ENCODE results near the gene ZNF784.
A peak's percentile ranks its signal among the peaks of the same experiment; 100 is the strongest.

Gene ZNF784

DNA sequence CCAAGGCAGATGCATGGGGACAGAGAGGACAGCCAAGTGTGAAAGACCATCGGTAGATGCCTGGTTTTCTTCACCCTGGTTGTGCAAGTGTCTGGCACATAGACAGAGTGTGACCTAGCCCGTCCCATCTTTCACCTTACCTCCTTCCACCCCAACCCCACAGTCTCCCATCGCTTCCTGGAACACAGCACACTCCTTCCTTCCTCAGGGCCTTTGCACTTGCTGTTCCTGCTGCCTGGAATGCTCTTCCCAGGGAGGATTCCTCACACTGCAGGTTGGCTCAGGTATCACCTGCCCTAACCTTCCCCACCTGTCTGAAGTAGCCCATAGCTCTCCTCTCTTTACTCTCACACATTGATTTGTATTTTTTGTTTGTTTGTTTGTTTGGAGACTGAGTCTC, 28.1 kb downstream of the ZNF784 start:
- H2BK5ac ChIP-seq (ENCODE audit: low read length) = no peak overlapping the region

DNA sequence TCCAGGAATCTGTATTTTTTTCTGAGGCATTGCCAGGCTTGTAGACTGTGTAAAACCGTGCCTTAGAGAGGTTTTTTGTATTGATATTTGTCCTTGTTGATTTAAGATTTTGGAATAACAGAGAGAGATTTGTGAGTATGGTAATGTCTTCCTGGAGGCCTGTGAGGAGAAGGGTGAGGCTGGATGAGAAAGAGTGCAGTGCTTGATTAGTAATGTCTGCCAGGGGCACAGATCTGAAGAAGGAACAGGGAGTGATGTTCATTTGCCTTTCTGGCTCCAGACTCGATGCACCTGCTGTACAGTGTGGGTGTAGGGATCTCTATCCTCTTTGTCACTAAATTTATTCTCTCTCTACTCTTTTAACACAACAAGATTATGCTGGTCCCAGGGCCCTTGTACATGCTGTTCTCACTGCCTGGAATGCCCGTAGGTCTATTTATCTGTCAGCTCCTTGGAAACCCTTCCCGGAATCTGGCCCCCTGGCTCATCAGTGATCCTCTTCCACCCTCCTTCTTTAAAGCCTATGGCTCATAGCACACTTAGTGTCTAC, 29.3 kb downstream of the ZNF784 start:
- H3K27ac ChIP-seq (ENCODE audit: low read depth, low read length) = no peak overlapping the region
- no peak overlapping the region for H3K9ac ChIP-seq (ENCODE audit: low read length)
- no peak overlapping the region for H4K8ac ChIP-seq (ENCODE audit: low read depth, low read length)
- H3K18ac ChIP-seq (ENCODE audit: low read length) = no peak overlapping the region
- H3K79me2 ChIP-seq (ENCODE audit: control insufficient read depth, insufficient read depth, low read length) = no peaks in the 10 kb centered on the region
- peaks cover 2% of the 10 kb centered on the region for H3K36me3 ChIP-seq (ENCODE audit: control insufficient read depth, insufficient read depth, low read length)
- no peak overlapping the region for H2BK15ac ChIP-seq (replicated peaks; ENCODE audit: low read depth)
- H3K4ac ChIP-seq (ENCODE audit: low read depth, low read length) = no peak overlapping the region
- no peak overlapping the region for H3K4me2 ChIP-seq (ENCODE audit: low read length)
- H2BK5ac ChIP-seq (ENCODE audit: low read length) = no peak overlapping the region
- no peak for DNase-seq
- H3K4me1 ChIP-seq (ENCODE audit: control insufficient read depth, low read depth, low read length) = no peaks in the 10 kb centered on the region
- H3K4me3 ChIP-seq (ENCODE audit: low read length) = no peak overlapping the region
- H3K79me1 ChIP-seq (ENCODE audit: low read length) = no peaks in the 10 kb centered on the region
- H2AK5ac ChIP-seq (ENCODE audit: low read length) = no peak overlapping the region
- no CpG with 5 or more reads among the region's 4 CpGs for WGBS (ENCODE audit: extremely low coverage, insufficient coverage, low lambda C conversion rate)
- H3K56ac ChIP-seq (ENCODE audit: low read length) = no peak overlapping the region
- H2BK120ac ChIP-seq (ENCODE audit: low read depth, low read length) = no peak overlapping the region
- no peaks in the 10 kb centered on the region for H3K27me3 ChIP-seq (ENCODE audit: insufficient read depth, low read length, poor library complexity)
- no peak overlapping the region for H3K23ac ChIP-seq (ENCODE audit: low read length)
- no peak overlapping the region for H4K5ac ChIP-seq (ENCODE audit: low read length)

More for the DNA sequence above, 28.1 kb downstream of the ZNF784 start:
- no CpG with 5 or more reads among the region's 3 CpGs for WGBS (ENCODE audit: extremely low coverage, insufficient coverage, low lambda C conversion rate)
- peaks cover 2% of the 10 kb centered on the region for H3K36me3 ChIP-seq (ENCODE audit: control insufficient read depth, insufficient read depth, low read length)
- no peaks in the 10 kb centered on the region for H3K79me1 ChIP-seq (ENCODE audit: low read length)
- no peaks in the 10 kb centered on the region for H3K79me2 ChIP-seq (ENCODE audit: control insufficient read depth, insufficient read depth, low read length)
- H2BK15ac ChIP-seq (replicated peaks; ENCODE audit: low read depth) = no peak overlapping the region
- H2BK120ac ChIP-seq (ENCODE audit: low read depth, low read length) = no peak overlapping the region
- no peak overlapping the region for H3K18ac ChIP-seq (ENCODE audit: low read length)
- H3K27me3 ChIP-seq (ENCODE audit: insufficient read depth, low read length, poor library complexity) = no peaks in the 10 kb centered on the region
- H3K23ac ChIP-seq (ENCODE audit: low read length) = no peak overlapping the region
- no peaks in the 10 kb centered on the region for H3K4me1 ChIP-seq (ENCODE audit: control insufficient read depth, low read depth, low read length)
- H3K27ac ChIP-seq (ENCODE audit: low read depth, low read length) = no peak overlapping the region
- no peak overlapping the region for H4K8ac ChIP-seq (ENCODE audit: low read depth, low read length)
- no peak overlapping the region for H3K9ac ChIP-seq (ENCODE audit: low read length)
- H2AK5ac ChIP-seq (ENCODE audit: low read length) = no peak overlapping the region
- no peak overlapping the region for H3K4me3 ChIP-seq (ENCODE audit: low read length)
- H4K5ac ChIP-seq (ENCODE audit: low read length) = no peak overlapping the region
- H3K4ac ChIP-seq (ENCODE audit: low read depth, low read length) = no peak overlapping the region
- no peak overlapping the region for H3K4me2 ChIP-seq (ENCODE audit: low read length)
- H3K56ac ChIP-seq (ENCODE audit: low read length) = no peak overlapping the region
- no peak for DNase-seq

- Histone ChIP-seq H3K79me1 (ENCODE audit: low read length) (no peaks in the 10 kb centered on the region), H3K23ac (ENCODE audit: low read length) (no peak overlapping the region), H3K79me2 (ENCODE audit: control insufficient read depth, insufficient read depth, low read length) (no peaks in the 10 kb centered on the region), H3K4me2 (ENCODE audit: low read length) (no peak overlapping the region), H4K8ac (ENCODE audit: low read depth, low read length) (no peak overlapping the region), H3K56ac (ENCODE audit: low read length) (no peak overlapping the region), H3K18ac (ENCODE audit: low read length) (no peak overlapping the region), H2BK5ac (ENCODE audit: low read length) (no peak overlapping the region), H4K5ac (ENCODE audit: low read length) (no peak overlapping the region), H3K9ac (ENCODE audit: low read length) (no peak overlapping the region), H3K36me3 (ENCODE audit: control insufficient read depth, insufficient read depth, low read length) (peaks cover 2% of the 10 kb centered on the region), H3K4me1 (ENCODE audit: control insufficient read depth, low read depth, low read length) (no peaks in the 10 kb centered on the region), H2AK5ac (ENCODE audit: low read length) (no peak overlapping the region), H3K27me3 (ENCODE audit: insufficient read depth, low read length, poor library complexity) (no peaks in the 10 kb centered on the region), H3K27ac (ENCODE audit: low read depth, low read length) (no peak overlapping the region), H3K4ac (ENCODE audit: low read depth, low read length) (no peak overlapping the region), H2BK120ac (ENCODE audit: low read depth, low read length) (no peak overlapping the region), H2BK15ac (replicated peaks; ENCODE audit: low read depth) (no peak overlapping the region), H3K4me3 (ENCODE audit: low read length) (no peak overlapping the region)
- no peak for DNase-seq
- WGBS (ENCODE audit: extremely low coverage, insufficient coverage, low lambda C conversion rate) = no CpG with 5 or more reads among the region's 68 CpGs
Observed at GRCh38 chr19:55593096-55593772, 31.1 kb downstream of the ZNF784 start.

DNA sequence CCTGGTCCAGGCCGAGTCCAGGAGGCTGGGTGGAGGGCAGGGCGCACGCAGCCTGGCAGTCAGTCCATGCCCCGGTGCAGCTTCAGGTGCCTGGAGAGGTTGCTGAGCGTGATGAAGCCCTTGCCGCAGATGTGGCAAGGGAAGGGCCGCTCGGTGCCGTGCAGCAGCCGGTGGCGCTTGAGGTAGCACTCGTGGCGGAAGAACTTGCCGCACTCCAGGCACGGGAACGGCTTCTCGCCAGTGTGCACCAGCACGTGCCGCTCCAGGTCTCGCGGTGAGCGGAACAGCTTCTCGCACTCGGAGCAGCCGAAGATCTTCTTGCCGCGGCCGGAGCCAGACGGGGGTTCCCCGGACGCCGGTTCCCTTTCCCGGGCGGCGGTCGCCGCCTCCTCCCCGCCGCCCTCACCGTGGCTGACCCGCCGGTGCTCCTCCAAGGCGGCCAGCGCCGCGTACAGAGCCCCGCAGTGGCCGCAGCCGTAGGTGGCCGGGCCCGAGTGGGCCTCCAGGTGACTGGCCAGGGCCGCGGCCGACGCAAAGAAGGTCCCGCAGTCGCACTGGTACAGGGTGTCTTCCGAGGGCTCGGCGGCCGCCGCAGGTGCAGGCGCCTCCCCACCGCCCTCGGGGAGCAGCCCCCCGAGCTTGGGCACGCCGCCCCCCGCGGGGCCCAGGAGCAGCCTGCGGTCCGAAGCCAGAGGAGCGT, 31.8 kb downstream of the ZNF784 start:
- Histone ChIP-seq H2BK120ac (ENCODE audit: low read depth, low read length) (no peak overlapping the region), H3K4ac (ENCODE audit: low read depth, low read length) (no peak overlapping the region), H3K27me3 (ENCODE audit: insufficient read depth, low read length, poor library complexity) (no peaks in the 10 kb centered on the region), H3K4me2 (ENCODE audit: low read length) (no peak overlapping the region), H3K4me1 (ENCODE audit: control insufficient read depth, low read depth, low read length) (no peaks in the 10 kb centered on the region), H3K18ac (ENCODE audit: low read length) (no peak overlapping the region), H2BK15ac (replicated peaks; ENCODE audit: low read depth) (no peak overlapping the region), H3K9ac (ENCODE audit: low read length) (no peak overlapping the region), H3K36me3 (ENCODE audit: control insufficient read depth, insufficient read depth, low read length) (peaks cover 2% of the 10 kb centered on the region), H3K79me2 (ENCODE audit: control insufficient read depth, insufficient read depth, low read length) (no peaks in the 10 kb centered on the region), H3K23ac (ENCODE audit: low read length) (no peak overlapping the region), H3K4me3 (ENCODE audit: low read length) (no peak overlapping the region), H3K56ac (ENCODE audit: low read length) (no peak overlapping the region), H2AK5ac (ENCODE audit: low read length) (no peak overlapping the region), H4K8ac (ENCODE audit: low read depth, low read length) (no peak overlapping the region), H3K27ac (ENCODE audit: low read depth, low read length) (no peak overlapping the region), H3K79me1 (ENCODE audit: low read length) (no peaks in the 10 kb centered on the region), H4K5ac (ENCODE audit: low read length) (no peak overlapping the region), H2BK5ac (ENCODE audit: low read length) (no peak overlapping the region)
- WGBS (ENCODE audit: extremely low coverage, insufficient coverage, low lambda C conversion rate) = no CpG with 5 or more reads among the region's 73 CpGs
- DNase-seq = no peak

- Histone ChIP-seq H3K4me1 (ENCODE audit: control insufficient read depth, low read depth, low read length) (no peaks in the 10 kb centered on the region), H3K4me2 (ENCODE audit: low read length) (no peak overlapping the region), H4K8ac (ENCODE audit: low read depth, low read length) (no peak overlapping the region), H3K4me3 (ENCODE audit: low read length) (no peak overlapping the region), H3K9ac (ENCODE audit: low read length) (no peak overlapping the region), H3K4ac (ENCODE audit: low read depth, low read length) (no peak overlapping the region), H3K36me3 (ENCODE audit: control insufficient read depth, insufficient read depth, low read length) (peaks cover 2% of the 10 kb centered on the region), H3K18ac (ENCODE audit: low read length) (no peak overlapping the region), H3K27me3 (ENCODE audit: insufficient read depth, low read length, poor library complexity) (no peaks in the 10 kb centered on the region), H3K79me1 (ENCODE audit: low read length) (no peaks in the 10 kb centered on the region), H3K79me2 (ENCODE audit: control insufficient read depth, insufficient read depth, low read length) (no peaks in the 10 kb centered on the region), H2BK15ac (replicated peaks; ENCODE audit: low read depth) (no peak overlapping the region), H3K56ac (ENCODE audit: low read length) (no peak overlapping the region), H3K27ac (ENCODE audit: low read depth, low read length) (no peak overlapping the region), H4K5ac (ENCODE audit: low read length) (no peak overlapping the region), H2AK5ac (ENCODE audit: low read length) (no peak overlapping the region), H3K23ac (ENCODE audit: low read length) (no peak overlapping the region), H2BK5ac (ENCODE audit: low read length) (no peak overlapping the region), H2BK120ac (ENCODE audit: low read depth, low read length) (no peak overlapping the region)
- DNase-seq = peak; percentile 49
- no CpG with 5 or more reads among the region's 10 CpGs for WGBS (ENCODE audit: extremely low coverage, insufficient coverage, low lambda C conversion rate)
Observed at GRCh38 chr19:55591555-55591954, 32.8 kb downstream of the ZNF784 start.
